PC-9 (cell line): ENCODE data around the gene PTPDC1. TPM values are rescaled to one million over a fixed set of nuclear protein-coding genes. Genes with fewer than 3 reads are reported as not detected.

Experiments used
- BruUV-seq: library from RNA; stranded (reverse); fragments of 400-500 nt; replicated peaks from 2 replicates; lab custom pipeline; 2021; lab: Mats Ljungman, UMichigan
- CTCF ChIA-PET: fragments of 300-600 bp; sonication (Branson Sonifier 250); formaldehyde crosslinking; loops from one replicate; lab custom pipeline; 2022; ENCODE audit warnings: antibody characterized with exemption; lab: Charles Lee
- POLR2A ChIA-PET: fragments of 300-600 bp; sonication (Branson Sonifier 250); formaldehyde crosslinking; loops from one replicate; lab custom pipeline; 2022; ENCODE audit warnings: antibody characterized with exemption; ENCODE audit not compliant: unreplicated experiment; lab: Charles Lee
- DNase-seq, 2 experiments: peaks; one replicate each; pipeline versions ENCODE4 v3.0.0 to v3.0.0-alpha.2; 2015 to 2022; ENCODE audit warnings: mixed read lengths in 1 of 2
- H2AFZ ChIP-seq: fragments of 200-600 bp; sonication (generic); 2 replicates; pipeline ENCODE4 v1.8.1; 2017; ENCODE audit warnings: antibody characterized with exemption
- H3F3A ChIP-seq: fragments of 200-600 bp; sonication (generic); 2 replicates; pipeline ENCODE4 v1.8.1; 2017; ENCODE audit warnings: antibody characterized with exemption, mild to moderate bottlenecking, low read depth; ENCODE audit not compliant: insufficient read depth
- H3K27ac ChIP-seq: fragments of 200-600 bp; sonication (generic); 2 replicates; pipeline ENCODE4 v1.6.1; 2016; ENCODE audit warnings: mixed run types
- H3K27me3 ChIP-seq: fragments of 200-600 bp; sonication (generic); 2 replicates; pipeline ENCODE4 v1.6.1; 2016; ENCODE audit warnings: low read depth, mixed run types; ENCODE audit not compliant: insufficient read depth
- H3K36me3 ChIP-seq: fragments of 200-600 bp; sonication (generic); 2 replicates; pipeline ENCODE4 v1.6.1; 2016; ENCODE audit warnings: low read depth, mixed run types
- H3K4me1 ChIP-seq: fragments of 200-600 bp; sonication (generic); replicated peaks from 2 replicates; pipeline ENCODE4 v1.6.1; 2016; ENCODE audit warnings: mixed run types; ENCODE audit not compliant: insufficient read depth
- H3K4me2 ChIP-seq: fragments of 200-600 bp; sonication (generic); 2 replicates; pipeline ENCODE4 v1.6.1; 2017; ENCODE audit warnings: mixed run types
- H3K4me3 ChIP-seq: fragments of 200-600 bp; sonication (generic); 2 replicates; pipeline ENCODE4 v1.6.1; 2016; ENCODE audit warnings: mixed run types
- H3K79me2 ChIP-seq: fragments of 200-600 bp; sonication (generic); 2 replicates; pipeline ENCODE4 v1.6.1; 2017; ENCODE audit warnings: low read depth, mixed run types
- H3K9me2 ChIP-seq: fragments of 200-600 bp; sonication (generic); 2 replicates; pipeline ENCODE4 v1.8.1; 2017; ENCODE audit warnings: mild to moderate bottlenecking; ENCODE audit not compliant: insufficient read depth
- H3K9me3 ChIP-seq: fragments of 200-600 bp; sonication (generic); 2 replicates; pipeline ENCODE4 v1.8.1; 2016; ENCODE audit warnings: low read depth; ENCODE audit not compliant: insufficient read depth
- H4K20me1 ChIP-seq: fragments of 200-600 bp; sonication (generic); 2 replicates; pipeline ENCODE4 v1.8.1; 2017; ENCODE audit not compliant: insufficient read depth
- CTCF ChIP-seq: fragments of 200-600 bp; sonication (generic); conservative IDR thresholded peaks from 2 replicates; pipeline ENCODE4 v1.6.1; 2017; ENCODE audit warnings: mixed run types, antibody characterized with exemption, mild to moderate bottlenecking, moderate library complexity
- EZH2 ChIP-seq: fragments of 200-600 bp; sonication (generic); IDR thresholded peaks from 2 replicates; pipeline ENCODE4 v1.8.0; 2017; ENCODE audit warnings: antibody characterized with exemption, low read depth
- intact Hi-C: fragments of 100-400 bp; cut with micrococcal nuclease; formaldehyde crosslinking; loops from one replicate; pipeline ENCODE4 v1.10.0; 2022; ENCODE audit not compliant: unreplicated experiment
- total RNA-seq: library from RNA; stranded (reverse); gene quantifications from 2 replicates; pipeline ENCODE4 v1.2.3, GENCODE V29; 2021

The PTPDC1 gene
- total RNA-seq, 1 experiment from 2014 or later = 7.4 TPM

GRCh38 chr9:94150279-94150828, 66.1 kb downstream of the PTPDC1 start:
- no TSS peak for BruUV-seq
- Histone ChIP-seq H3K36me3 (no peaks in the 10 kb centered on the region), H3K79me2 (no peaks in the 10 kb centered on the region), H4K20me1 (no peaks in the 10 kb centered on the region), H3K27ac (no peak overlapping the region), H3K4me1 (no peaks in the 10 kb centered on the region), H3K9me3 (no peaks in the 10 kb centered on the region), H3K4me3 (no peak overlapping the region), H3F3A (no peaks in the 10 kb centered on the region), H2AFZ (no peak overlapping the region), H3K9me2 (no peaks in the 10 kb centered on the region), H3K27me3 (no peaks in the 10 kb centered on the region), H3K4me2 (no peak overlapping the region)
- intact Hi-C loops = no loop called here
- no peak for DNase-seq
- POLR2A ChIA-PET = interaction anchor here (1.0 kb wide), 1 partner anchor 18 kb away, joined by 9 read pairs; no protein-coding TSS in a partner anchor
- CTCF ChIA-PET = no interaction called here
- TF ChIP-seq CTCF (no peak), EZH2 (no peak)

GRCh38 chr9:94150890-94151650, 66.8 kb downstream of the PTPDC1 start:
- H3K27me3 ChIP-seq = 0 out of 2 replicates have a peak, but pooled peaks cover 4% of the 10 kb centered on the region
- DNase-seq = no peak
- no peaks in the 10 kb centered on the region for H3K4me1 ChIP-seq
- no peaks in the 10 kb centered on the region for H3K9me2 ChIP-seq
- no peaks in the 10 kb centered on the region for H3K36me3 ChIP-seq
- H3K79me2 ChIP-seq = no peaks in the 10 kb centered on the region
- H3K4me2 ChIP-seq = no peak overlapping the region
- ChIA-PET POLR2A (interaction anchor here (1.0 kb wide), 1 partner anchor 17 kb away, joined by 9 read pairs; no protein-coding TSS in a partner anchor), CTCF (no interaction called here)
- no peaks in the 10 kb centered on the region for H3F3A ChIP-seq
- no peaks in the 10 kb centered on the region for H3K9me3 ChIP-seq
- H2AFZ ChIP-seq = no peak overlapping the region
- no peaks in the 10 kb centered on the region for H4K20me1 ChIP-seq
- no peak overlapping the region for H3K27ac ChIP-seq
- H3K4me3 ChIP-seq = no peak overlapping the region
- BruUV-seq = no TSS peak
- TF ChIP-seq EZH2 (no peak), CTCF (no peak)
- intact Hi-C loops = no loop called here

GRCh38 chr9:94153905-94154304, 69.6 kb downstream of the PTPDC1 start:
- CTCF ChIA-PET = no interaction called here
- POLR2A ChIA-PET = no interaction called here
- H3K4me2 ChIP-seq = no peak overlapping the region
- no peak overlapping the region for H2AFZ ChIP-seq
- intact Hi-C loops = no loop called here
- no TSS peak for BruUV-seq
- H3K9me3 ChIP-seq = no peaks in the 10 kb centered on the region
- H3K27me3 ChIP-seq = 0 out of 2 replicates have a peak, but pooled peaks cover 4% of the 10 kb centered on the region
- H3K9me2 ChIP-seq = no peaks in the 10 kb centered on the region
- H4K20me1 ChIP-seq = no peaks in the 10 kb centered on the region
- no peak overlapping the region for H3K4me3 ChIP-seq
- DNase-seq = no peak
- H3F3A ChIP-seq = no peaks in the 10 kb centered on the region
- no peaks in the 10 kb centered on the region for H3K79me2 ChIP-seq
- H3K27ac ChIP-seq = no peak overlapping the region
- TF ChIP-seq CTCF (no peak), EZH2 (no peak)
- no peaks in the 10 kb centered on the region for H3K4me1 ChIP-seq
- H3K36me3 ChIP-seq = no peaks in the 10 kb centered on the region
